ENCODE results near the gene NCKAP5.

- TF ChIP-seq CTCF (IDR thresholded peaks at IDR 0.05) (no peak), POLR2A (IDR thresholded peaks at IDR 0.05) (no peak), POLR2AphosphoS5 (IDR thresholded peaks at IDR 0.05) (no peak), EP300 (IDR thresholded peaks at IDR 0.05) (no peak)
Observed at GRCh38 chr2:132701810-132702209, 866.5 kb downstream of the NCKAP5 start.

Measured in upper lobe of left lung (tissue), 4 donors.